ENCODE measurements around the gene SYT15.
"Not testable (repeated sequence)": the region's sequence is repeated elsewhere in the genome, so short reads cannot be mapped to it uniquely, and the experiment has no call there.

Gene SYT15

DNA sequence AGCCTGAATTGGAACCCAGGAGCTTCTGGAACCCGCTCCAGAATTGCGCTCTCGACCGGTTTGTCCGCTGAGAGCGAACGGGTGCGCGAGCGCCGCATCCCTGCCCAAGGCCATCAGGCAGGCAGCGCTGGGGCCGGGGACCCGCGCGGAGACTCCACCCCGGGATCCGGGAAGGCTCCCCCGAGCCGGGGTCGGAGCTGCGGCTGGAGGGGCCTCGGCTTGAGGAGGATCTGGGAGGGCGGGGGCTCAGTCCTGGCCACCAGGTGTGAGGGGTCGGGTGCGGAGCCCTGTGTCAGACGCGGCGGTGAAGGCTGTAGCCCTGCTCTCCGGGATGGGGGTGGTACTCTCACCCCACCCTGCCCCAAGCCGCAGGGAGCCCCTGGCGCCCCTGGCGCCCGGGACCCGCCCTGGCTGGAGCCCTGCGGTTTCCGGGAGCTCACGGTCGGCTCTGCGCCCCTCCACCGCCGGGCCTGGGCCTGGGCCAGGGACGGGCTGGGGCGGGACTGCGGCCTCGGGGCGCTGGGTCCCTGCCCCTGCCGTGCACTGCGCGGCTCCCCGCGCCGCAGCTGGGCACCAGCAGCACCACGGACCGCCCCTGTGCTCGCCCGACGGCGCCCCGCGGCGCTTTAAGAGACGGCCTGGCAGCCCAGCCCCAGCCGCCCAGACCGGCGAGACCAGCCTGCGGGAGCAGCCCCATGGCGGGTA, at the start of gene SYT15:
SYT15 (plus strand) TSS at position 655 of the 705 bp plus-strand sequence; CDS start at position 696, 41 bp downstream.
- FAIRE-seq: not testable (repeated sequence)

DNA sequence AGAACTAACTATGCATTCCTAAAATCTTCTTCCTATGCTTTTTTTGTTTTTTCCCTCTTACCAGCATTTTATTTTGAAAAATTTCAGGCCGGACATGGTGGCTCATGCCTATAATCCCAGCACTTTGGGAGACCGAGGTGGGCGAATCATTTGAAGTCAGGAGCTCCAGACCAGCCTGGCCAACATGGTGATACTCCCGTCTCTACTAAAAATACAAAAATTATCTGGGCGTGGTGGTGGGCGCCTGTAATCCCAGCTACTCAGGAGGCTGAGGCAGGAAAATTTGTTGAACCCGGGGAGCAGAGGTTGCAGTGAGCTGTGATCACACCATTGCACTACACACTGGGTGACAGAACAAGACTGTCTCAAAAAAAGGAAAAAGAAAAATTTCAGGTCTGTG, 49.2 kb upstream of the SYT15 start:
- FAIRE-seq: not testable (repeated sequence)

DNA sequence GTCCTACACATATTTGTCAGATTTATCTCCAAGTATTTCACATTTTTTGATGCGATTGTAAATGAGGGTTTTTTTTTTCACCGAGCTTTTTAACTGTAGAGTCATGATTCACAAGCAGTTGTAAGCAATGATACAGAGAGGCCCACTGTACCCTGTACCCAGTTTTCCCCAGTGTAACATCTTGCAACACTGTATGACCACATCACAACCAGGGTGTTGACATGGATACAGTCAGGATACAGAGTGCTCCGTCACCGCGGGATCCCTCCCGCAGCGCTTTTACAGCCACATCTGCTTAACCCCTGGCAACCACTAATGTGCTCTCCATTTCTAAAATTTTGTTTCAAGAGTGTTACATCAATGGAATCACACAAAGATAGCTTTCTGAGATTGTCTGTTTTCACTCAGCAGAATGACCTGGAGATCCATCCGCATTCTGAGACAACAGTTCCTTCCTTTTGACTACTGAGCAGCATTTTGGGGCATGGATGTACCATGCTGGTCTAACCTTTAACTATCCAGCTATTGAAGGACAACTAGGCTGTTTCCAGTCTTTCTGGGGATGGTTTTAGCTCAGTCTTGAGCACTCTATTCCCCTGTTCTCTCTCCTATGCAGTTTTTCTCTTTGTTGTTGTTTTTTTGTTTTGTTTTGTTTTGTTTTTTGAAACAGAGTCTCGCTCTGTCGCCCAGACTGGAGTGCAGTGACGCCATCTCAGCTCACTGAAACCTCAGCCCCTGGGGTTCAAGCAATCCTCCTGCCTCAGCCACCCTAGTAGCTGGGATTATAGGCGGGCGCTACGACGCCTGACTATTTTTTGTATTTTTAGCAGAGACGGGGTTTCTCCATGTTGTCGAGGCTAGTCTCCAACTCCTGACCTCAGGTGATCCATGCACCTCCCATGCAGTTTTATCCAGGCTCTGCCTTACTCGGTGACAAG, 48.4 kb upstream of the SYT15 start:
- no peak for FAIRE-seq

DNA sequence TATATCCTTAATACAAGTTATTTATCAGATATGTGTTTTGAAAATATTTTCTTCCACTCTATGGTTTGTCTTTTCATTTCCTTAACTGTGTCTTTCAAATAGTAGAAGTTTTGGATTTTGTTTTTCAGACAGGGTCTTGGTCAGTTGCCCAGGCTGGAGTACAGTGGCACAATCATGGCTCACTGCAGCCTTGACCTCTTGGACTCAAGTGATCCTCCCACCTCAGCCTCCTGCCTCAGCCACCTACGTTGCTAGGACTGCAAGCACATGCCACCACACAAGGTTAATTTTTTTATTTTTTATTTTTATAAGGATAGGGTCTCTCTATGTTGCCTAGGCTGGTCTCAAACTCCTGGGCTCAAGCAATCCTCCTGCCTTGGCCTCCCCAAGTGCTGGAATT, 46.7 kb upstream of the SYT15 start:
- not testable (repeated sequence) for FAIRE-seq

DNA sequence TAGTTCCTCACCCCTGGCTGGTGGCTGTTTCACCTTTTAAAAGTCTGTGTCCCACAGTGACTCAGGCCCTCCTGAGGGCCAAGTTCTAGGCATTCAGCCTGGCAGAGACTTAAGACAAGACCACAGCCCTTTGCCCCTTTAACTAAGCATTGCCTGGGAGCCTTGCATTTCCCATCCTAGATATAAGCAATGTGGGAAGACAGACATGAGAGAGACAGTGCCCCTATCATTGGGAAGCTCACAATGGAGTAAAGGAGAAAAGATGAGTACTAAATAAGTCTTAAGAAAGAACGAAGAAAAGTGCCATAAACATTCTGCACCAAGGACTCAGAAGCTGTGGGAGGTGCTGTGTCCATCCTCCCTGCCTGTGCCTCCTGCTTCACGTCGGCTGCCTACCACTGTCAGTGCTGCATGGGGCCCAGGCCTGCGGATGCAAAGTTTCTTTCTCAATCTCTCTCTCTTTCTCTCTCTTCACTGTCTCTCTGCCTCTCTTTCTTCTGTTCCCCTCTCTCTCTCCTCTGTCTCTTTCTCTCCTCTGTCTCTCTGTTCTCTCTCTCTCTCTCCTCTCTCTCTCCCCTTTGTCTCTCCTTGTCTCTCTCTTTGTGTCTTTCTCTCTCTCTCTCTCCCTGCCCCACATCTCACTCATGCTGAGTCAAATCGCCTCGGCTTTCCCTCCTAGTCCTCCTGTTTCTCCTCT, 44.0 kb upstream of the SYT15 start:
- FAIRE-seq: no peak

DNA sequence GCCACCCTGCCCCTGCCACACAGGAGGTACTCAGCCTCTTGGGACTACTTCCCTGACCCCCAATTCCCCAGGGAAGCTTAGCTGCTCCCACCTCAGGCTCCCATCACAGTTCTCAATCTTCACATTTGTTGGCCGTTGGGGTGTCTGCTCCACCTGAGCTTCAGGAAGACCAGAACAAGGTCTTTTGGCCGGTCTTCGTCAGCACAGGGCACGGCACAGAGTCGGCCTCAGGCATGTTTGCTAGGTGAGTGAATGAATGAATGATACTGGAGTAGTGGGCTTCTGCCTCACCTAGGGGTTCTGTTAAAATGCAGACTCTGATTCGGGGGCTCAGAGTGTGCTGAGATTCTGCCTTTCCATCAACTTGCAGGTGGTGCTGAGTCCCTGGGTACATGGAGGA, 42.8 kb upstream of the SYT15 start:
- FAIRE-seq: no peak

DNA sequence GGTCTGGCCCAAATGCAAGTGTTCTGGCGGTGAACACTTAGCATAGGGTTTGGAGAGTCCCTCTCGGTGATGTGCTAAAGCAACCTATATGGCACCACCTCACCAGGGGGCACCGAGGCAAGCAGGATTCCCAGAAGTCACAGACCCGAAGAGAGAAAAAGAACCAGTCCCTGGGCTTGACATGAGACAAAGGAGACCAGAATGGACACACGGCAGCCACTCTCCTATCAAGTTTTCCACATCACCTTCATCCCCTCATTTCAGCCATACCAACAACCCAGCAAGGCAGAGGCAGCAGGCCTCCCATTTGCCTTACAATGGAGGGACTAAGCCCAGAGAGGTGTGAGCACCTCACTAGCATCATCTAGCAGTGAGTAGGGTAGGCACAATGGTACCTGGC, 42.1 kb upstream of the SYT15 start:
- no peak for FAIRE-seq

DNA sequence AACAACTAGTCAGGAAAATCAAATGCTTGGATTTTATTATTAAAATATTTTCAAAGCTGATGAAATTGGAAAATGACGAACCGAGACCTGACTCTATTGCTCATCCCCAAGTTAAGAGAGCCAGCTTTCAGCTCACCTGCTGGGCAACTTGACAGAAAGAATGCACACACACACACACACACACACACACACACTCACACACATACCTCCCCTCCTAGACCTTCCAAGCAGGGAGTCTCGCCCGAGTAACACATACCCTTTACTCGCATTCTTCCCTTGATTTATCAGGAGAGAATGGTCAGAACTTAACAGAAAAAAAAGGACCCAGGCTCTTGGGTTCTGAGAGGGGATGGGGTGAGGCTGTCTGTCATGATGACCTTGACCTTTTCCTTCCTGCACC, 41.6 kb upstream of the SYT15 start:
- FAIRE-seq: no peak

DNA sequence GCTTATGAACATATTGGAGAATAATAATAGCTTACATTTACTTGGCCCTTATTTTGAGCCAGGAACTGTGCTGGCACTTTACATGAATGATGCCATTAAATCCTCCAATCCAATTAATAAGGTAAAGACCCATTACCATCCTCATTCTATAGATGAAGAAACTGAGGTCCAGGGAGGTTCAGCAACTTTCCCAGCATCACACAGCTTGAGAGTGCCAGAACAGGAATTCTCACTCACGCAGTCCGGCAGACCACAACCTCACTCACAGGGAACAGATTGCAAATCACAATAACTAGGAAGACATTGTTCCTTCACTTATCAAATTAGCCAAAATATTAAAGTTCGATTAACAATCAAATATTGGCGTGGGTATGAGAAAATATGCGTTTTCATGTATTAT, 40.8 kb upstream of the SYT15 start:
- FAIRE-seq: no peak

DNA sequence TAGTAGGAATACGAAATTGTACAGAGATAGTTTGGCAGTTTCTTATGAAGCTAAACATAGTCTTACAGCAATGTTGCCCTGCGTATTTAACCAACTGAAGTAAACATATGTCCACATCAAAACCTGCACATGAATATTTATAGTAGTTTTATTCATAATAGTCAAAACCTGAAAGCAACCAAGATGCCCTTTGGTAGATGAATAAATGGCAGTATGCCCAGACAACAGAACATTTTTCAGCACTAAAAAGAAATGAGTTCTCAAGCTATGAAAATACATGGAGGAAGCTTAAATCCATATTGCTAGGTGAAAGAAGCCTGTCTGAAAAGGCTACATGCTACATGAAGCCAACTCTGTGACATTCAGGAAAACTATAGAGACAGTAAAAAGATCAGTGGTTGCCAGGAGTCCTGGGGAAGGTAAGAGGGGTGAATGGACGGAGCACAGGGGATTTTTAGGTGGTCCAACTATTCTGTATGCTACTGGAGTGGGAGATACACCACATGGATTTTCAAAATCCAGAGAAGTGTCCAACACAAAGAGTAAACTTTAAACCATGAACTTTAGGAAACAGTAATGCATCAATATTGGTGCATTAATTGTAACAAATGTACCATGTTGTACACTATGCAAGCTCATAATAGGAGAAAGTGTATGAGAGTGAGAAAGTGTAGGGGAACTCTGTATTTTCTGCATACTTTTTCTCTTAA, 40.1 kb upstream of the SYT15 start:
- no peak for FAIRE-seq

DNA sequence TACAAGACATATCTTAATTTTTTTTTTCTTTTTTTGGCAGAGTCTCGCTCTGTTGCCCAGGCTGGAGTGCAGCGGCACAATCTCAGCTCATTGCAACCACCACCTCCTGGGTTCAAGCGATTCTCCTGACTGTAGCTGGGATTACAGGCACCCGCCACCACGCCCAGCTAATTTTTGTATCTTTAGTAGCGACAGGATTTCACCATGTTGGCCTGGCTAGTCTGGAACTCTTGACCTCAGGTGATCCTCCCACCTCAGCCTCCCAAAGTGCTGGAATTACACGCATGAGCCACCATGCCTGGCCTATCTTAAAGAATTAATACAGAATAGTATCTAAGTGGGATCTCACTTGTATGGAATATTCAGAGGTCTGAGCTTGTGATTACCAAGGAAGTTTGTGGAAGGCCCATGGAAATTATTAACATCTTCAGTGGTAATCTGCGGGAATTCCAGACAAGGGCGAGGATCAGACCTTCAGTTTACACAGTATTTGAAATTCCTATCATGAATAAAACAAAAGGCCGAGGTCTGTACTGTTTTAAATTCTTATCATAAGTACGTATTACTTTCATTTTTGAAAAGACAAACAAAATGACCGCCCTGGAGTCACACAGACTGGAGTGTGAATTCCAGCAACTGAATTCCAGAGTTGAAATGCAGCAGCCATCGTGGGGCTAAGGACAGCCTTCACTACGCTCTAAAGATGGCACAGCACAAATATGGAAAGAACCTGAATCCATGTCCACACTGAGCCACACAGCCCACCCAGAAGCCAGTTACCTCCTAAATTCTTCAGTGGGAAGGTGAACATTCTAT, 39.1 kb upstream of the SYT15 start:
- FAIRE-seq: no peak

DNA sequence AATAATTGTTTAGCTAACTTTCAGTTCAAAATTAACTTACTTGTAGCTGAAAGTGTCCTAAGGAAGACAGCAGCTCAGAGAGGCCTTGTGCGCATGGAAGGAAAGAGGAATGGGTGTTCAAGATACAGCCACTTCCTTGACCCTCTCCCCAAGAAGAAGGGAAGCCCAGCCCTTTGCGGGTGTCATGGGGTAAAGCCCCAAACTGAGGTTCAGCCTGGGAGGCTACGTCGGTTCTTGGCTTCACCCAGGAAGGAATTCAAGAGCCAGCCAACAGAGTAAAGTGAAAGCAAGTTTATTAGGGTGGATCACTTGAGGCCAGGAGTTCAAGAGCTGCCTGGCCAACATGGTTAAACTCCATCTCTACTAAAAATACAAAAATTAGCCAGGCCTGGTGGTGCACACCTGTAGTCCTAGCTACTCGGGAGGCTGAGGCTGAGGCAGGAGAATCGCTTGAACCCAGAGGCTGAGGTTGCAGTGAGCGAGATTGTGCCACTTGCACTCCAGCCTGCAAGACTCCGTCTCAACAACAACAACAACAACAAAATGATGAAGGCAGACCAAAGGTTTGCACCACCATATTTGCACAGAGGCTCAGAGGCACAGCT, 38.4 kb upstream of the SYT15 start:
- FAIRE-seq: no peak

DNA sequence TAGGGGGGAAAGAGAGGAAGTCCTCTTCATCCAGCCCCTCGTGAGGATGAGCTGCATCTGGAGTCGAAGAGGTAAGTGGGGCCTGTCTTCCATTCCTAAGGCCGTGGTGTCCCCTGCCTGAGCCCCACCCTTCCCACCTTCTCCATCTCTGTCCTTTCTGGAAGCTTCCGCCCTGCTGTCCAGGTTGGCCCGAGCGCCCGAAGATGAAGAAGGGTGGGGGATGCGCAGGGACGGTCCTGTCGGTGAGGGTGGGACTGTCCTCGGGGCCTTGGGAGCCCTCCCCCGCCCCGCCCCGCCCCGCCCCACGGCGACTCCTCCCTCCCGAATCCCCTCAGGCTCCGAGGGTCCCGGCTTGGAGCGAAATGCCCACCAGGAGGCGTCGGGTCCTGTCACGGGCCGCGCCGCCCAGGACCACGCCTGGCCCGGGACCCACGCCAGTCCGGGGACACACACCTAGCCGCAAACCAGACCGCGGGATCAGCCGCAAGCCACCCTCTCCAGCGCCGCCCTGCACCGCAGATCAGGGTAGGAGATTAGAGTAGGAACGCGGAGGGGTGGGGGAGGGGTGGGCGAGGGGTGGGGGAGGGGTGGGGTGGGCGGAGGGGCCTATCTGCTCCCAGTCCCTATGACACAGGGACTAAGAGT, 37.8 kb upstream of the SYT15 start:
- no peak for FAIRE-seq

DNA sequence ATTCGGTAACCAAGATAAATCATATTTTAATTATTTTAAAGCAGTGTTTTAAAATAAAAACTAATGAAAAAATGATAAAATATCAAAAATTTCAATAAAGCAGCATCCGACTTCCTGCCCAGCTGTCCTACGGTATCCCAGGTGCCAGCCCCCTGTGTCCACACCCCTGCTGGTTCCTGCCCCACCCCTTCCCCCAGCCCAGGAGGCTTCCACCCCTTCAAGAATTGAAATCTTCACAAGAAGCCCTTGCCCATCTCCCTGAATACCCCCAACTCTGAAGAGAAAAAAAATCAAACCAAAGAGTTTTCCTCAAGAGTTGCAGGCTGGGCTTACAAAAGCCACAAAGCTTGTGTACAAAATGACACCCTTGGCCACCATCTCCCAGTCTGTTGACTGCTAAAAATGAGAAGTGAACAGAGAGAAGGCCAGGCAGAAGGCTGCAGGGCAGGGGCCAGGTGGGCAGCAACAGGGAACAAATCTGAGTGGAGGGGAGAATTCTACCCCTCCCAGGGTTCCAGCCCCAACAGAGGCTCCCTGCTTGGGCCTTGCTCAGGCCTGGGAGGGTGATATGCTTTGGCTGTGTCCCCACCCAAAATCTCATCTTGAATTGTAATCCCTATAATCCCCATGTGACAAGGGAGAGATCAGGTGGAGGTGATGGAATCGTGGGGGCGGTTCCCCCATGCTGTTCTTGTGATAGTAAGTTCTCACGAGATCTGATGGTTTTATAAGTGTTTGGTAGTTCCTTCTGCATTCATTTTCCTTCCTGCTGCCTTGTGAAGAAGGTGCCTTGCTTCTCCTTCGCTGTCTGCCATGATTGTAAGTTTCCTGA, 37.0 kb upstream of the SYT15 start:
- no peak for FAIRE-seq

DNA sequence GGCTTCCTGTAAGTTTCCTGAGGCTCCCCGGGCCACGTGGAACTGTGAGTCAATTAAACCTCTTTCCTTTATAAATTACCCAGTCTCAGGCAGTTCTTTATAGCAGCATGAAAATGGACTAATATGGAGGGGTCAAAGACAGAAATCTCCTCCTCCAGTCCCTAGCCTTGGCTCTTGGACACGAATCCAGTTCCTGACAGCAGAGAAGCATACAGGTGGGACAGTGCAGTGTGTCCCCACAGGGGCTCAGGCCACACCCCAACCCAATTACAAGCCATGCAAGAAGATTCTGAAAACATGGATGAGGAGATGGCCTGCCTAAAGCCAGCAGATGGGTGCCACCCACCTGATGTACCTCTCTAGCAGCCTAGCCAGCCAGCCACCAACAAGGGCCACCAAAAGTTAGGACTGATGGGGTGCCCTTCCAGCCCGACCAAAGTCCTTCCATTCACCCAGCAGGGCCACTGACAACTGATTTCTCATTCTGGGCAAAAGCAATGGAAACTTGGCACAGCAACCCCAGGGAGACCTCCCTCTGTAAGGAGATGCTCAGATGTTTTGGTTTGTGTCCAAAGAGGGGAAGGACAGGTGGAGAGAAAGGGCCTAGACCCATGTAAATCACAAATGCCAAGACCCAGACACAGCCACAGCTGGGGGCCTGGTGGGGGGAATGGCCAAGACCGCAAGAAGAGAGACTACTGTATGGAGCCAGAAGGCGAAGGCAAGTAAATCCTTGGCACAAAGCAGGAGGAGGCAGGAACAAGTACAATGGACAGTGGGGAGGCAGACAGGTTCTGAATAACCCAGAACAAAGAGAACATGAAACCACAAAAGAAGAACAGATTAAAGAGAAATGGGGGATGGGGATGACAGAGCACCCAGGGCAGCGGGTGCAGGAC, 36.1 kb upstream of the SYT15 start:
- no peak for FAIRE-seq

DNA sequence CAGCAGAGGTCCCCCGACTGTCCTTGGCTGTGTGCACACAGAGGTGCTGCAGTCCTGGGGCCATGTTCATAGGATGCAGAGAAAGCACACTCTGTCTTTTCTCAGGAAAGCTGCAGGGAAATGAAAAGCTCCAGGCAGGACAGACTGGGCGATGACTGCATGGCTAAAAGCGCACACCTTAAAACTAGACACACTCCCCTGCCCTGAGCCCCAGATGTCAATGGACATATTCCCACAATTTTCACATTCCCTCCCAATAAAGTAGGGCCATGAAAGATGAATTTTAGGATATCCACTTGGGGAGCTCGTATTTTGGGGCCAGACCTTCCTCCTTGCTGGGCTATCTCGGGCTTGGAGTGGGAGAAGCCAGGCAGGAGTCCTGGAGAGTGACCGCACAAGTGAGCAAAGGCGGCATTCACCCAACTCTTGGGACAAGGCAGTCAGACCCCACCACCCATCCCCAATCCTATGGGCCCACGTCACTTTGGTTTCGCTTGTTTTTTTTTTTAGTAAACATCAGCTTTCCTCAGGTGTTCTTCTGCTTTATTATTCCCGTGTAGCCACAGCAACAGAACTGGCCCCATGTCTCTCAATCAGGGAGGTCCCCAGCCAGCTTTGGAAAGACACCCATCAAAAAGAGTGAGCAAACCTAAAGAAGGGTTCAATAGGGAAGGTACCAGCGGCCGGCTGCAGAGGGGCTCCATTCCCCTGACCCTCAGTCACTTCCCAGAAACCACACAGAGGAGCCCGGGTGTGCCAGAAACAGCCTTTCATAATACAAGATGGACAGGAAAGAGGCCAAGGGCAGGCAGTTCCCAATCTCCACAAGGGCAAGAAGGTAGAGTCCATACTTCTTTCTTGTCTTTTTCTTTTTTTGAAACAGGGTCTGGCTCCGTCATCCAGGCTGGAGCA, 35.2 kb upstream of the SYT15 start:
- FAIRE-seq: no peak

DNA sequence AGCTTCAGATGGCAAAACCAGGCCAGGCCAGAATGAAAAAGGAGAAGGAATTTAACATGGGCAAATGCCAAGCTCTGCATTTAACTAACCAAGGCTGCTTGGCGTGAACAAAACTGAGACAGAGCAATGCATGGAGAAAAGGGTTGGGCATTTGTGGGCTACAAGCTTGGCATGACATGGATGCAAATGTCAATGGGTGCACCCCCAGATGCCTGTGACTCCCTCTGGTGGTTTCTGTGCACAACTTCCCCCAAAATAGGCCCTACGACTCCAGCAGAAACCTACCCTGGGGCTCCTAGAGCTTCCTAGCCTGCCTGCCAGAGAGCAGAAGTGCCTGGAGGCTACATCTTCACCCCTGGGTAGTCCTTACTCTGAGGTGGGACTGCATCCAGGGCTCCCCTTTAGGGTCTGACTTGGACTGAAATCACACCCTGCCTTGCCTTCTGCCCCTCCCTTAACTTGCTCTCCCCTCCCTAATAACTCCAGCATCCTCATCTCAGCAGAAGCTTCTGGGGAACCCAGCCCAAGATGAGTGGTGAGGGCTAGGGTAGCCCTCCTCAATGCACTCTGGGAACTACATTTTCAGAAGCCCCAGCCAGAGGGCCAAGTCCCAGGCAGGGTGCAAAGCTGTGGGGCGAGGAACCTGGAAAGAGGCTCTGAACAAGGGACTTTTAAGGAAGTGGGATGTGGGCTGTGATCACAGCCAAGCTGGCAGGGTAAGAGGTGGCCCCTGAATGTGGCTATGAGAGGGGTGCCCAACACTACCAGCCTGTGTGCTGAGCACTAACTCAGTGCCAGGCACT, 33.7 kb upstream of the SYT15 start:
- no peak for FAIRE-seq

Data from A204.1 (cell line).